DMS 273 treated with DMSO at 0.1 percent for 48 hours (cell line): Measurements from ENCODE around the gene SAMD4B.
A peak's percentile ranks its signal among the peaks of the same experiment; 100 is the strongest.
"Not testable (repeated sequence)": the region's sequence is repeated elsewhere in the genome, so short reads cannot be mapped to it uniquely, and the experiment has no call there.

Source experiments
- DNase-seq: peaks from one replicate; lab custom pipeline; 2025; lab: John Stamatoyannopoulos, UW

SAMD4B gene

GRCh38 chr19:39341719-39342604 is at the start of gene SAMD4B:
TSS of gene SAMD4B (plus strand) at chr19:39342421. CDS start at chr19:39356894, 14,473 bp downstream.
- peak; percentile 96 for DNase-seq

DNA sequence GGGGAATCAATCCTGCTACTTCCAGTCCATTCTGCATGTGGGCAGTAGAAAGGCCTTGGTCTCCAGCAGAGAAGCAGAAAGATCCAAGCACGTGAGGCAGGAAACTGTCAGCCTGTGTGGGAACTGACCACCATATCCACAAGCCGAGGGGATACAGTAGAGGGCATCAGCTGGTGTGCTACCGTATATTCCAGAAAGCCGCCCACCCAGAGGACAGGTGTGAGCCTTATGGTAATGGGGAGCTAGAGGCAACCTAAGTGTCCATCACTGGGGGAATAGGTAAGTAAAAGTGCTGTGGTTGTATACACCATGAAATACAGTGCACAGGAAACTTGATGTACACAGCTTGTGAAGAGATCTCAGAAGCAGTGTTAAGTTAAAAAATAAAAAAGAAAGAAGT is 48.8 kb upstream of the SAMD4B start:
- DNase-seq, result no peak

GRCh38 chr19:39296055-39296645 is 46.1 kb upstream of the SAMD4B start, which contains the start of gene IFNL1:
TSS of gene IFNL1 (plus strand) at chr19:39296407. CDS start at chr19:39296422, 15 bp downstream.
- DNase-seq, result no peak

DNA sequence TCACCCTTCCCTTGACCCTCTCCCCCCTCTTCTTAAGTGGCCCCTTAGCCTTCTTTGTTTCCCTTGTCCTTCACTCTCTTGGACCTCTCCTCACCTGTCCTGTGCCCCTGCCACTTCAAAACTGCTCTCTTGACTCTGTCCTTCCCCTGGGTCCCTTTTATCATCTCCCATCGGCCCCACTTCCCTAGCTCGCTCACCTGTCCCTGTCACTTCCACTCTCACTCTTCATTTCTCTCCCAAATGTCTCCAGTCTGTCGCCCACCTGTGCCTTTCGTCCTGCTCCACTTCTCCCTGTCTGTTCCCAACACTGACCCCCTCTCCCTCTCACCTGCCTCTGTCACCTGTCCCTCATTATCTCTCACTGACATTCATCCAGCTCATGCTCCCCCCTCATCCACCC is 45.3 kb upstream of the SAMD4B start:
- DNase-seq, result no peak

- DNase-seq, result no peak
Observed at GRCh38 chr19:39297931-39298634, 44.1 kb upstream of the SAMD4B start.

- no peak for DNase-seq
Observed at GRCh38 chr19:39299404-39299803, 42.8 kb upstream of the SAMD4B start.

DNA sequence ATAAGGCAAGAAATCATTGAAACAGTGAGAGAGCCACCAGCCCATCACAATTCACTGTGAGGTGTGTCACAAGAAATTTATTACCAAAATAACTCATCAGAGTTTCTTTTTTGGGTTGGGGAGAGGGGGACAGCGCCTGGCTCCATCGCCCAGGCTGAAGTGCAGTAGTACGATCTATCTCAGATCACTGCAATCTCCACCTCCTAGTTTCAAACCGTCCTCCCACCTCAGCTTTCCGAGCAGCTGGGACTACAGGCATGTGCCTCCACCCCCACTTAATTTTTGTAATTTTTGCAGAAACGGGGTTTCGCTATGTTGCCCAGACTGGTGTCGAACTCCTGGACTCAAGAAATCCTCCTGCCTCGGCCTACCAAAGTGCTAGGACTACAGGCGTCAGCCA is 42.4 kb upstream of the SAMD4B start:
- no peak for DNase-seq

GRCh38 chr19:39301021-39301420 is 41.2 kb upstream of the SAMD4B start:
- DNase-seq, result no peak

- no peak for DNase-seq
Observed at GRCh38 chr19:39301562-39301961, 40.7 kb upstream of the SAMD4B start.

GRCh38 chr19:39303373-39304184 is 38.6 kb upstream of the SAMD4B start:
- no peak for DNase-seq

GRCh38 chr19:39304185-39304513 is 38.1 kb upstream of the SAMD4B start:
- DNase-seq, result no peak

GRCh38 chr19:39304701-39305571 is 37.3 kb upstream of the SAMD4B start:
- DNase-seq, result no peak

- DNase-seq, result no peak
Observed at GRCh38 chr19:39306075-39306474, 36.1 kb upstream of the SAMD4B start.

DNA sequence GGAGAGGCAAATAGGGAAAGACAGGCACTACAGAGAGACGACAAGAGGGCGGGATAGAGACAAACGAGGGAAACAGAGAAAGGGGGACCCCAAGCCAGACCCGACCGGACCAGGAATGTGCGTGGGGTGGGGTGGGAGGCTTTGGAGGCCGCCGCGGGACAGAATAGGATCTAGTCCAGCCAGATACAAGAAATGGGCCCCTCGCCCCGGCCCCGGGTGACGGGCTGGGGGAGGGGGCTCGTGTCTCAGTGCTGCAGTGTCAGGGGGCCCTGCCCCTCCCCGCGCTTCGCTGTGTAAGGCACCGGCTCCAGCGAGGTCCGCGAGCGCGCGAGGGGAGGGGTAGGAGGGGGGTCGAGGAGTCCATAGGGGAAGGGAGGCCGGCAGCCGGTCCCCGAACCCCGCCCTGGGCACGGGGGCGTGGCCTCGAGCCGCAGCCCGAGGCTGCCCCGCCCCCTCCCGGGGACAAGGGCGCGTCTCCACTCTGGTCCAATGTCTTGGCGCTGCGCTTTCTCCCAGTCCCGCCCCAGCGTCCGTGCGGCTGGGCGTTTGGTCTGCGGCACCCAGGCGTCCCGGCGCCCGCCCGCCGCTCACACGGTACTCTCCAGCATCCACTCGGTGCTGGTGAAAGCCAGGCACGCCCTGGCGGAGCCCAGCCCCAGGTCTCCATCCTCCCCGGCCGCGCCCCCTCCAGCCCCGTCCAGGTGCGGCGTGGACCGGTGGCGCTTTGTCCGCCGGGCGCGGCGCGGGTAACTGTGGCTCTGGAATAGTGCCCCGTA is 35.0 kb upstream of the SAMD4B start:
- DNase-seq, result no peak

- DNase-seq, result no peak
Observed at GRCh38 chr19:39307822-39308530, 34.2 kb upstream of the SAMD4B start.

DNA sequence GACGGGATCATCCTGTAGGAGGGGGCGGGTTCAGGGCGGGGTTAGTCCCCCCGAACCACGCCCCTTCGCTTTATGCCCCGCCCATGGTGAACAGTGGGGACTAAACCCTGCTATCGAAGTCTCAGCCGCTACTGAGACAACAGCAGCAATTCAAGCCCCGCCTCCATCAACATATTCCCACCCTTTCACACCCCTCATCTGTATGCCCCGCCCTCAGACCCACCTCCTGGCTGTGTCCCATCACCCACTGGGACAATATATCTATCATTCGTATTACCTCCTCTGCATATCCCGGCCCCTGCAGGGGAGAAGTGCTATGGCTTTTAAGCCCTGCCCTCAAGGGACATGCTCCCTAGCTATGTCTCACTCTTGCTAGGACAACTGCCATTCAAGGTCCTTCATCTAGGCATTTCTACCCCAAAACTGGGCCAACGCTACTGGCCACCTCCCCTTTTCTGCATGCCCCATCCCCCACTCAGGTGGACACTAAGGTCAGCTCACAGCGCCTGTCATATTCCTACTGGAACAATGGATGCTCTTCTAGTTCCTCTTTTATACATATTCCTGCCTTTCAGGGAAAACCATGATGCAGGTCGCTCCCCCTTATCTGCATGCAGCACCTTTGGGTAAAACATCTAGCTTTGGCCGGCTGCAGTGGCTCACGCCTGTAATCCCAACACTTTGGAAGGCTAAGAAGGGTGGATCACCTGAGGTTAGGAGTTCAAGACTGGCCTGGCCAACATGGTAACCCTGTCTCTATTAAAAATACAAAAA is 33.5 kb upstream of the SAMD4B start:
- no peak for DNase-seq

- not testable (repeated sequence) for DNase-seq
Observed at GRCh38 chr19:39309305-39309670, 32.9 kb upstream of the SAMD4B start.

DNA sequence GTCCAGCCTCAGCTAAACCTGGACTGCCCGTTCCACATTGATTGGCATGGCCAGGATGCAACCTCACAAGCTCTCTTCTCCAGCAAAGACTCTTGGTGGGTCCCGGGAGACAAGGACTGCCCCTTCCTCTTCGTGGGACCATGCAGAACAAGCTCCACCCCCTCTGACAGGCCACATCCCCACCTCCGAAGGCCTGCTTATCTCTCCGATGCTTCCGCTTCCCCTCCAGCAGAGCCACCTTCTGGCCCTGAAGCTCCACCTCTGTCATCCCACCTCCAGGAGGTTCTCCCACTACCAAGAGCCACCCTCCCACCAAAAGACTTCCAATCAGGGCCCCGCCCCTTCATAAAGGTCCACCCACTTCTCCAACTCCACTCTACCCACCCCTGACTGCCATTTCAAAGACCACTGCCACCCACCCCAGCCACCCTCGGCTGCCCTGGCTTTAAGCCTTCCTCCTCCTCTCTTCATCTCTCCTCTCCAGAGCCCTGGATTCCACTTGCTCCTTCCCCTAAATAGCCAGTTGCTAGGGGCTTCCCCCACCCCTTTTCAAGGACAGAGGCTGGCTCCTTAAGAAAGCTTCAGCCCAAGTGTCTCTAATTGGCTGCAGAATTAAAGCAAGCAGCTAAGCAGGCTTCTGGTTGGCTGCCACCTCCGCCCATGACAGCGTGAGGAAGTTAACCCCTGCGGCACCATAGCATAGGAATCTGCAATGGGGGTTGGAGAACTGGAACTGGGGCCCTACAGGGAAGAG is 31.5 kb upstream of the SAMD4B start:
- no peak for DNase-seq
